IPS-18c (cell line): Measurements from ENCODE around the gene OR56A4.

Experiments
- H3K4me3 ChIP-seq: 2 replicates; pipeline ENCODE4 v1.7.0; 2013; ENCODE audit warnings: low read depth, mild to moderate bottlenecking, low read length, moderate library complexity; ENCODE audit not compliant: insufficient read depth
- H3K9me3 ChIP-seq: one replicate; pipeline ENCODE4 v1.6.1; 2013; ENCODE audit warnings: mild to moderate bottlenecking, low read length, moderate library complexity; ENCODE audit not compliant: control insufficient read depth, insufficient read depth

The OR56A4 gene, protein sequence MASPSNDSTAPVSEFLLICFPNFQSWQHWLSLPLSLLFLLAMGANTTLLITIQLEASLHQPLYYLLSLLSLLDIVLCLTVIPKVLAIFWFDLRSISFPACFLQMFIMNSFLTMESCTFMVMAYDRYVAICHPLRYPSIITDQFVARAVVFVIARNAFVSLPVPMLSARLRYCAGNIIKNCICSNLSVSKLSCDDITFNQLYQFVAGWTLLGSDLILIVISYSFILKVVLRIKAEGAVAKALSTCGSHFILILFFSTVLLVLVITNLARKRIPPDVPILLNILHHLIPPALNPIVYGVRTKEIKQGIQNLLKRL

DNA sequence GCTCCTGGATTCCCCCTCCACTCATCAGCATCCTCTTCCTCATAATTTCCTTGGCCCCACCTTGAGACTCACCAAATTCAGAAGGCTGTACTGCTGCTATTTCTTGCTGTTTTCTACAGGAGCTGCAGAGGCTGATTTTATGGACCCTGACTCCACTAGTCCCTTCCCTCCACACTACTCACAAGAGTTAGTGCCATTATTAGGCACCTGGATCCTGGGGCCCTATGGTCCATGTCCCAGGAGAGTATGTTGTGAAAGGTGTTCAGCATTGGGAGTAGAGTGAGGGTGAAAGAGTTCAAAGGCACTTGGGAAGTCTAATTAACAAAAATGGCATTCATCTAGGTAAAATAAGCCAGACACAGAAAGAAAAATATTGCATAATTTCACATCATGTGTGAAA is at the start of gene OR56A4:
TSS of gene OR56A4 (minus strand) at position 101 of the 400 bp plus-strand sequence. CDS start 3,954 bp downstream, outside the sequence.
- H3K4me3 ChIP-seq = no peak within 1 kb of the TSS
- H3K9me3 ChIP-seq = no peaks in the 10 kb centered on the region

DNA sequence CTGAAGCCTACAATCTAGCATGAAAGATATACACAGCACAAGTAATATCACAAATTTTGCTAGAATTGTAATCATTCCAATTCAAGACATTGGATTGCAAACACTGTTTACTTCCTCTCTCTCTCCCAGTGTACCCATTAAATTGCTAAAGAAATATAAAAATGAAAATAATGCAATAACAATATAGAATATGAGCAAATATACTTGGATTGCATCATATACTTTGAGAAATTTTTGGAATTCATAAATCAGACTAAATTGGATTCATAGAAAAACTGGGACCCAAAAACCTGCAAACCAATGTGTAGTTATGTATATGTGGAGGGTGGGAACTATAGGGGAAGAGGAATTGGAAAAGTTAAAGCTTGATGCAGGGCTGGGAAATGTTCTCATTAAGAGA is 48.8 kb upstream of the OR56A4 start:
- H3K9me3 ChIP-seq = no peaks in the 10 kb centered on the region
- H3K4me3 ChIP-seq = no peak overlapping the region

DNA sequence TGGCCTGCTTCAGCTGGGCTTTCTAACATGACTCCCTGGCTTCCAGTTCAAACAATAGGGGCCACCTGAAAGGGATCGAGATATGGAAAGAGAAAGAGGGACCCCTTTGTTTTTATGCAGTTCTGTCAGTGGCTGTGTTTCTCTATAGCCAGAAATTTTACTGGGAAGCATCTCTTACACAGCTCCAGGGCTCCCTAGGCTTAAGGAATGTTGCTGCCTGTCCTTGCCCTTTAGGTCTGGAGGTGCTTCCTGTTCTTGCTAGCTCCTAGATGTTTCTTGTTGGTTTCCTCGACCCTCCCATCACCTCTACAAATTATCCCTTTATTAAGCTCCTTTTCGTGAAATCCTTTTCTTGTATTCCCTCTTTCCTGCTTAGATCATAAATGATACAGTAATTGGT is 45.6 kb upstream of the OR56A4 start:
- no peaks in the 10 kb centered on the region for H3K9me3 ChIP-seq
- no peak overlapping the region for H3K4me3 ChIP-seq

DNA sequence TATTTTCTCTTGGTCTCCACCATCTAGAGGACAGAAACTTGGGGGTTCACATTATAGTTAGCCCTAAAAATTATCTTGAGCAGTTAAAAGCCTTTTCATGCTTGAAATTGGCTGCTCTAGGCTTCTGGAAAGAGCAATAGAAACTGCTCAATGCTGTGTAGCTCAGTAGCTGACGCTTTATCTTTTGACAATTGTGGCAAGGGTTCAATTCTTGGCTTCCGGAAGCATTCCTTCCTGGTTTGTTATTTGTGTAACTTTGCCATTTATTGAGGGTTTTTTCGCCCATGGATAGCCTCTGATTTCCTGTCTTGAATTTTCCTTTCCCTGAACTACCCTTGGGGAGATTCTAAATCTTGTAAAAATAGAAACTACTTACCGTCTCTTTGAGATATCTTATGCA is 34.1 kb upstream of the OR56A4 start:
- Histone ChIP-seq H3K4me3 (no peak overlapping the region), H3K9me3 (no peaks in the 10 kb centered on the region)

DNA sequence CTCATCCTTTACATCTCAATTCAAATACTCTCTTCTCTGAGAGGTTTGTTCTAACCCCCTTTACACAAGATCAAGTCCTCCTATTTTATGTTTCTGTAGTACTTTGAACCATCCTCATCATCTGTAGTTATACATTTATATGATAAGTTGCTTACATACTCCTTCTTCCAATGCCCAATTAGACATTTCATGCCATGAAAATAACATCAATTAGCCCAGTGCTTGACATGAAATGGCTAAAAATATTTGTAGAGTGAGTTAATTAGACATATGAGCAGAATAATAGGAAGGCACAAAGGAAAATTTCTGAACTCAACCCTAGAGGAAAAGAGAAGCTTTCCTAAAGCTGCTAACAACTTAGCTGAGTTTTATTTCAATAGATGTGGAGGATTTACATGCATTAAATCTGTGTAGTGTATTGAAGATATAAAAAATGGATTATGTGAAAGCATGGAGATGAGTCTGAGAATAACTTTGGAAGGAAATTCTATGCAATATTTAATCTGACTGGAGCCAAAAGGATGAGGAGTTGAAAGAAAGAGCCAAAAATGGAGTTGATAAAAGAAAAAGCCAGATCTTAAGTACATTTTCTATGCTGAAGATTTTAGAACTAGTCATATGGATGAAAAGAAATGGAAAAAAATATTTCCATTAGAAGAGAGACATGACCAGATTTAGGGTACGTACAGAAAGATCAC is 24.1 kb upstream of the OR56A4 start, which contains the start of gene OR56A1:
TSS of gene OR56A1 (minus strand) at position 51 of the 698 bp plus-strand sequence. CDS start 3,066 bp downstream, outside the sequence.
- Histone ChIP-seq H3K4me3 (no peak within 1 kb of the TSS), H3K9me3 (no peaks in the 10 kb centered on the region)

DNA sequence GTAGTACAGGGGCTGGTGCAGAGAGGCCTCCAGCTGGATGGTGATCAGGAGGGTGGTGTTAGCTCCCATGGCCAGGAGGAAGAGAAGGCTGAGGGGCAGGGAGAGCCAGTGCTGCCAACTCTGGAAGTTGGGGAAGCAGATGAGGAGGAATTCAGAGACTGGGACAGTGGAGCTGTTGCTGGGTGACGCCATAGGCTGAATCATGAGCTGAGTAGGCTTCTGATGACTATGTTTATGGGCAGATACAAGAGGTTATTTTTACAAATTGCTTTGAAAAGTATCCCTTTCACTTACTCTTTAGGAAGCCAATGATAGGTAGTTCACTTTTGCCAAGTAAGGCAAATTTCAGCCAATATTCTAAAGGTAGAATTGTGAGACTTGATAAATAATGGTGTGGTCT is 20.8 kb upstream of the OR56A4 start:
- Histone ChIP-seq H3K4me3 (no peak overlapping the region), H3K9me3 (no peaks in the 10 kb centered on the region)

DNA sequence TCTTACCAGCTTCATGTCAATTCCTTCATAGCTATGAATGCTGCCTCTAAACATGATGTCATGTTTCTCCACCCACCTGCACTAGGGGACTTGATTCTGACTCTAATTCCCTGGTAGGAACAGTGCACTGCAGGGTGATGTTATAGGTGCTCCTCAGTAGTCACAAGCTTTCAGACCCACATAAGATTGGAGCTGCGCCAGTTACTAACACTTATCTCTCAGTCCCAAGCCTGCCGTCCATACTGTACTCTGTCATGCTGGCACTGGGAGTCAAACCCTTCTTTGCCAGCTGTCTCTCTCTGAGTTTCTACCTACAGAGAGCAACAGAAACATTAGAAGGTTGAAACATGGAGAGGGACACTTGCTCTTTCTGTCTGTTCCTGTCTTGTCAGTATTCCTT is 18.3 kb upstream of the OR56A4 start:
- Histone ChIP-seq H3K9me3 (no peaks in the 10 kb centered on the region), H3K4me3 (no peak overlapping the region)

DNA sequence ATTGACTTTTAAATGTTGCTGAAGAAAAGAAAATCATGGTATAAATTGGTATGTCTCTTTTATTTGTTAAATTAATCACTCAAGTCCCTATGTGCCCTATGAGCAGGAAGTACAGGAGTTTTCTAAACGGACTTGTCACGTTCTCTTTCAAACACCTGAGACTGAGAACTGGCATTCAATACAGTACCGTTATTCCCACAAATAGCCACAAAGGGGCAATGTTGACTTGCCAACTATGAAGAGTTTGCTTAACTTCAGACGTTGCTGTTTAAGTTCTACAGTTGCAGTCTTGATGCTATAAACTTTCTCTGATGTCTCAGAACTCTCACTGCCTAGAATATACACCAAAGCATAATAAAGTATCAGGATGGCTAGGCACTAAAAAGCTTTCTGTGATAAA is 16.2 kb upstream of the OR56A4 start:
- no peaks in the 10 kb centered on the region for H3K9me3 ChIP-seq
- H3K4me3 ChIP-seq = no peak overlapping the region

DNA sequence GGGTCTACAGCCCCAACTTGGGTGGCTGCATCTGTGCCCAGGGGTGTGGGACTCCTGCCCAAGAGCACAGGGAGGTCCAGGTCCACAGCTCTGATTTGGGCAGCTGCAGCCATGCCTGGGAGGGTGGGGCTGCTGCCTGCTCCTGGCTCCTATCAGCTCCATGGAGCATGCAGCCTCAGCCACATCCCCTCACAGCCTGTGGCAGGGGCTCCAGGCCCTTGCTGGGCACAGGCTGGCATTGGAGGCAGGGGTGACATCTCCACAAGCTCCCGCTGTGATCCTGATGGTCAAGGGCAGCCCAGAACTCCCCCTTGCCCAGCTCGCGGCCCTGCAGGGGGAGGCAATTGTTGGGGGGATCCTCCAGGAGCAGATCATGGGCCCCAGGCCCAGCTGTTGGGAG is 6.3 kb upstream of the OR56A4 start:
- Histone ChIP-seq H3K9me3 (peaks cover 2% of the 10 kb centered on the region), H3K4me3 (no peak overlapping the region)

DNA sequence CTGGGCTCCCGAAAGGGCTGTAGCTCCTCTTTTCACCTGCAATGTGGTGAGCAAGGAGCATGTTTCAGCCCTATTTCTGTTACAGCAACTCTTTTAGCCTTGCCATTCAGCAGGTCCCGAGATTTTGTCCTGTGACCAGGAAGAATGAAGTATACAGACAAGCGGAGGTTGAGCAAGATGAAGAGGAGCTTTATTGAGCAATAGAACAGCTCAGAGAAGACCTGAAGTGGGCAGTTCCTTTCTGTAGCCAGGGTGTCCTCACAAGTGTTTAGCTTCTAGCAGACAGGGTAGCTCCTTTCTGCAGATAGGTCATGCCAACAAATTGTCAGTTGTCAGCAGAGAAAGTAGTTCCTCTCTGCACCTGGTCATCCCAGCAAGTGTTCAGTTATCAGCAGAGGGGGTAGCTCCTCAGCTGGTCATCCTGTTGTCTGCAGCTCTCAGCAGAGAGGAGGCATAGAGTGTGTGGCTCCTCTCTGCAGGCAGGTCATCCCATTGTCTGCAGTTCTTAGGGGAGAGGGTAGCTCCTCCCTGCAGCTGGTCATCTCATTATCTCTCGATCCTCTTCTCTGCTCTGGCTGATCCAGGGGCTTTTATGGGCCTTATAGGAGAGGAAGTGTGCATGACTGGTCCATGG is 5.4 kb upstream of the OR56A4 start:
- no peak overlapping the region for H3K4me3 ChIP-seq
- H3K9me3 ChIP-seq = peaks cover 2% of the 10 kb centered on the region

DNA sequence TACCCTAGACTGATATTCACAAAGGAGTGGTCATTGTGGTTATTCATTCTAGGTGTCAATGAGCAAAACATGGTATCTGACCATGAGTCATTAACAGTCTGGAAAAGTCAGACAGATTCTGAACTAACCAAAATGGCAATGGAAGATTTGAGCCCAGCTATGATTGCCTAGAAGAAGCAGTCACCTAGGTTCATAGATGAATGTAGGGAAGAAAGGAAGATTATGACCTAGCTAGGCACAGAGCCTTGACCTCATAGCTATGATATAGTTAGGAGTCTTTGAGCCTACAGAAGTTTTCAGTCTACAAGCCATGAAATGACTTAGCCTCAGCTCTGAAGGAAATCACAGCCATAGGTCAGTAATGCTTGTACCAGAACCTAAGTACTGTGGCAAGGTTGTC is 351 bp downstream of the OR56A4 start:
- Histone ChIP-seq H3K4me3 (no peak overlapping the region), H3K9me3 (no peaks in the 10 kb centered on the region)

DNA sequence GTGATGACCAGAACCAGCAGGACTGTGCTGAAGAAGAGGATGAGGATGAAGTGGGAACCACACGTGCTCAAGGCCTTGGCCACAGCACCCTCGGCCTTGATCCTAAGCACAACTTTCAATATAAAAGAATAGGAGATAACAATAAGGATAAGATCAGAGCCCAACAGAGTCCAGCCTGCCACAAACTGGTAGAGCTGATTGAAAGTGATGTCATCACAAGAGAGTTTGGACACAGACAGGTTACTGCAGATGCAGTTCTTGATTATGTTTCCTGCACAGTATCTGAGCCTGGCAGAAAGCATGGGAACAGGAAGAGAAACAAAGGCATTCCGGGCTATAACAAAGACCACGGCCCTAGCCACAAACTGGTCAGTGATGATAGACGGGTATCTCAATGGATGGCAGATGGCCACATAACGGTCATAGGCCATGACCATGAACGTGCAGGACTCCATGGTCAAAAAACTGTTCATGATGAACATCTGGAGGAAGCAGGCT is 4.5 kb downstream of the OR56A4 start:
- no peak overlapping the region for H3K4me3 ChIP-seq
- no peaks in the 10 kb centered on the region for H3K9me3 ChIP-seq

DNA sequence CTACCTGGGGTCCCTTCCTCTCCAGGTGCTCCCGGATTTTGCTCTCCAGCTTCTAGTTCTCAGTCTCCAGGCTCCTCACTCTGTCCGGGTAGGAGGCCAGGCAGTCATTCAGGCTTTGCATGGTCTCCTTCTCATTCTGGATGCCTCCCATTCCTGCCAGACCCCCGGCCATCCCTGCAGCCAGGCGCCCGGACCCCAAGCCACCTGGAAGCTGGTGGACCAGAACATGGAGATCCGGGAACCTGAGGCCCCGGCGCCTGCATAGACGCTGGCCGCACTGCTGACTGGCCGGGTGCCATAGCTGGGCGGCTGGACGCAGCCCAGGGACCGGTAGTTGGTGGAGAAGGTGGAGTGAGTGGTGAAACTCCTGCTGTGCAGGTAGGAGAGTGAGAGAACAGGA is 12.0 kb downstream of the OR56A4 start:
- no peaks in the 10 kb centered on the region for H3K9me3 ChIP-seq

DNA sequence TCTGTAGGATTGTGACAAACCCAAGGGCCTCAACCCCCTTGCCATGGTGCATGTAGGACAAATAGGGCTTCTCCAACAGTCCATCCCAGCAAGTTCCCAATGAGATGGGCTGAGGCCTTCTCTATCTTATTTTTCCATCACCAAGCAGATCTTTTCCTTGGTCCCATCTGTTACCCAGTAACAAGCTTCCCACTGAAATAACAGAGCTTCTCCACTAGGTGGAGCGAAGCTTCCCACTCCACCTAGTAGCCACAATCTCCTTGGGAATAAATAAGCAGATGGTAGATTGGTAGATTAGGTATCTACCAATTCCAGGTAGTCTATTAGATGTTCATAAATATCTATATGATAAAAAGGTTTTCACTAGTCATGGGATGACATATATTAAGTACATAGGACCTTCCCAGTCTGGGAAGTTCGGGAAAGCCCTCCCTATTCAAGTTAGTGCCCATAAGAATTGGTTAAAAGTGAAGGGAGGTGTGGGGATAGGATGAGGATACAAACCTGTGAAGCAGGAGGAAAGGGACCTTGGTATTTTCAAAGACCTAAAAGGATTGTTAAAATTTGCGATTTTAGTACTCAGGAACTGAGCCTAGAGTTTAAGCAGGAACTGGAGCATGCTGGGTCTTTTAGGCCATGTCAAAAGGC is 14.0 kb downstream of the OR56A4 start:
- H3K9me3 ChIP-seq = no peaks in the 10 kb centered on the region

More for the DNA sequence above, 12.0 kb downstream of the OR56A4 start:
- H3K4me3 ChIP-seq = no peak overlapping the region

DNA sequence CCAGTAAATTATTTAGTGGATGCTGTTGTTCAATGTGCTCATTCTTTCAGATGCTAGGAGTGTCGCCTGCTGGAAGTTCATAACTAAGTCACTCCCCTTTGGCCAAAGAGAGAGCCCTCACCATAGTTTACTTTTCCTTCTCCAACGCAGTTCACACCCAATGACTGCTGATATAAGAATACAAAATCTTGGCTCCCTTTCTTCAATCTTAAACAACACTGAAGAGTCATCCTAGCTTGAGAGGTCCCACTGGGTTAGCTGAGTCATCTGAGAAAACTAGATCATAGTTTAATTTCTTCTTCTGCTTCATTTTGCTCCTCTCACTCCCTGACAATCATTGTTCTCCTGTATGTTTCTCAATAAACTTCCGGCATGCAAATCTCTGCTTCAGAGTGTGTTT is 14.6 kb downstream of the OR56A4 start:
- Histone ChIP-seq H3K9me3 (no peaks in the 10 kb centered on the region), H3K4me3 (no peak overlapping the region)

More for the DNA sequence above, 14.0 kb downstream of the OR56A4 start:
- no peak overlapping the region for H3K4me3 ChIP-seq

DNA sequence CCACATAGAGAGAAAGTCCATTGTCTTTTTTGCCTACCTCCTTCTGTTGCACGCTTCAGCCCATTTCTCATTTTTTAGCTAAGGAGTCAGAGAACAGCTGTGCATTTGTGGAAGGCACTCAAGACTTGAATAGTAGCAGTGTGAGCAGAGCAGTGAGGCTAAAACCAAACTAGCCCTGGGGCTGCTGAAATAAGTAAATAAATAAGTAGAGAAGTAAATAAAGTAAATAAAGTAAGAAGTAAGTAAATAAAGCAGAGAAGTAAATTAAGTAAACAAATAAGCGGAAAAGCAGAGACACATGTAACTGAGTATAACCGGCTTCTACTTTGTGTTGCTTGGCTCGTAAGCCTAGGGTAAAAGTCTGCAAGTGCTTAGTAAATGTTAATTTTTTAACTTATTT is 17.5 kb downstream of the OR56A4 start:
- Histone ChIP-seq H3K9me3 (no peaks in the 10 kb centered on the region), H3K4me3 (no peak overlapping the region)

DNA sequence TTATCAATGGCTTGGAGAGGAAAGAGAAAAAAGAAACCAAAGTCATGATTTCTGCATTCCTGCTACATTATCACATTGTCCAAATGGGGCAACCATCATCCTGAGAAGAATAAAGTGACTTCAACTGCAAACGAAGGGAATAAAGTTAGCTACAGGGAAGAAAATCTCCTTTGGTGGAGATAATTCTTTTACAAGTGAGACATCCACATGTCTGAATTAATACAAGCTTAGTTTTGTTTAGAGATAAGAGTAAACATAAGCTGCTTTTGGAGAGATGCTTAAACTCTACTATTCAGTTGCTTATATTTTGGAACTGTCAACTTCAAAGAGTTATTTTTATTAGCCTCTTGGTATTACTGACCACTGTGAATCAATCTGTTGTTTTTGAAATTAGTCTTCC is 19.9 kb downstream of the OR56A4 start, which contains the start of gene OR52L1:
TSS of gene OR52L1 (minus strand) at position 101 of the 400 bp plus-strand sequence. CDS start at position 46, 55 bp downstream.
- no peaks in the 10 kb centered on the region for H3K9me3 ChIP-seq

More for the DNA sequence above, 19.9 kb downstream of the OR56A4 start, which contains the start of gene OR52L1:
- no peak within 1 kb of the TSS for H3K4me3 ChIP-seq
